Common myeloid progenitor, CD34-positive (primary cell): Measurements from ENCODE around the gene CRLF3.

ENCODE experiments used
- CTCF ChIA-PET: fragments of 350-600 bp; sonication (Branson Sonifier 250); formaldehyde crosslinking; loops from one replicate; lab custom pipeline; 2021; ENCODE audit warnings: antibody characterized with exemption; lab: Charles Lee
- POLR2A ChIA-PET: fragments of 350-600 bp; sonication (Branson Sonifier 250); formaldehyde crosslinking; loops from one replicate; lab custom pipeline; 2021; ENCODE audit warnings: antibody characterized with exemption; lab: Charles Lee
- DNase-seq, 3 donors: peaks; one replicate each; pipeline versions ENCODE4 v3.0.0 to v3.0.0-alpha.2; 2013
- H3K27ac ChIP-seq, 2 experiments: 1 replicate in 1 of 2; 2 replicates in 1 of 2; pipeline ENCODE4 v1.7.0; 2013; ENCODE audit warnings: inconsistent platforms in 2 of 2, low read length in 2 of 2, mild to moderate bottlenecking in 2 of 2, low read depth in 1 of 2, moderate library complexity in 1 of 2; ENCODE audit not compliant: severe bottlenecking in 2 of 2, insufficient read depth in 1 of 2, poor library complexity in 1 of 2
- H3K27me3 ChIP-seq, 5 experiments: replicated peaks in 2 of 5; 1 replicate in 3 of 5; 2 replicates in 2 of 5; pipeline versions ENCODE4 v1.6.1 to v1.7.0; 2013; ENCODE audit warnings: low read length in 4 of 5, mild to moderate bottlenecking in 2 of 5, moderate library complexity in 2 of 5, inconsistent platforms in 1 of 5; ENCODE audit not compliant: insufficient read depth in 5 of 5, control insufficient read depth in 4 of 5
- H3K36me3 ChIP-seq, 4 experiments: 1 replicate in 2 of 4; 2 replicates in 2 of 4; pipeline versions ENCODE4 v1.6.1 to v1.7.0; 2013; ENCODE audit warnings: low read length in 3 of 4, control low read depth in 1 of 4, mild to moderate bottlenecking in 1 of 4; ENCODE audit not compliant: control insufficient read depth in 4 of 4, insufficient read depth in 4 of 4
- H3K4me1 ChIP-seq, 4 experiments: 1 replicate in 3 of 4; 2 replicates in 1 of 4; pipeline versions ENCODE4 v1.6.1 to v1.7.1; 2013; ENCODE audit warnings: low read length in 3 of 4, mild to moderate bottlenecking in 3 of 4, control low read depth in 1 of 4, inconsistent platforms in 1 of 4, moderate library complexity in 1 of 4; ENCODE audit not compliant: control insufficient read depth in 4 of 4, insufficient read depth in 4 of 4; ENCODE audit errors: control extremely low read depth in 1 of 4
- H3K4me3 ChIP-seq, 7 experiments: 1 replicate in 4 of 7; 2 replicates in 3 of 7; pipeline versions ENCODE4 v1.5.1 to v1.7.0; 2013; ENCODE audit warnings: mild to moderate bottlenecking in 7 of 7, low read length in 6 of 7, moderate library complexity in 6 of 7, inconsistent platforms in 2 of 7, low read depth in 2 of 7, control low read depth in 1 of 7; ENCODE audit not compliant: insufficient read depth in 4 of 7, control insufficient read depth in 1 of 7; ENCODE audit errors: extremely low read depth in 1 of 7
- H3K9me3 ChIP-seq, 5 experiments: 1 replicate in 4 of 5; 2 replicates in 1 of 5; pipeline versions ENCODE4 v1.6.1 to v1.7.1; 2013; ENCODE audit warnings: low read length in 4 of 5, mild to moderate bottlenecking in 2 of 5, inconsistent platforms in 1 of 5, low read depth in 1 of 5, moderate library complexity in 1 of 5; ENCODE audit not compliant: control insufficient read depth in 4 of 5, insufficient read depth in 2 of 5; ENCODE audit errors: control extremely low read depth in 1 of 5
- WGBS: methylation state at CpG from one replicate; pipeline ENCODE4 v1.1.5; 2013; ENCODE audit not compliant: insufficient coverage; 5-methylcytosine and 5-hydroxymethylcytosine counted together

Gene CRLF3

GRCh38 chr17:30840771-30841170, 16.3 kb upstream of the CRLF3 start:
- peak overlapping the region in 4 of 7 experiments; percentile 30 to 60 (median 51) for H3K4me3 ChIP-seq
- H3K4me1 ChIP-seq = no peaks in the 10 kb centered on the region
- DNase-seq = peak in 2 of 3 donors; percentile 60 to 65
- H3K27me3 ChIP-seq = no peaks in the 10 kb centered on the region
- H3K27ac ChIP-seq = peak overlapping the region in 1 of 2 experiments; percentile 25
- H3K36me3 ChIP-seq = peaks cover 9 to 65% (median 18%) of the 10 kb centered on the region in 4 experiments
- CTCF ChIA-PET = interaction anchor here (0.7 to 1.3 kb wide), 2 partner anchors 14 to 322 kb away, joined by 3 to 6 read pairs; no protein-coding TSS in a partner anchor
- POLR2A ChIA-PET = interaction anchor here (0.6 kb wide), 1 partner anchor 441 kb away, joined by 3 read pairs; no protein-coding TSS in a partner anchor
- no peaks in the 10 kb centered on the region for H3K9me3 ChIP-seq
- 94% methylated on average over 7 of the region's 7 CpGs for WGBS

DNA sequence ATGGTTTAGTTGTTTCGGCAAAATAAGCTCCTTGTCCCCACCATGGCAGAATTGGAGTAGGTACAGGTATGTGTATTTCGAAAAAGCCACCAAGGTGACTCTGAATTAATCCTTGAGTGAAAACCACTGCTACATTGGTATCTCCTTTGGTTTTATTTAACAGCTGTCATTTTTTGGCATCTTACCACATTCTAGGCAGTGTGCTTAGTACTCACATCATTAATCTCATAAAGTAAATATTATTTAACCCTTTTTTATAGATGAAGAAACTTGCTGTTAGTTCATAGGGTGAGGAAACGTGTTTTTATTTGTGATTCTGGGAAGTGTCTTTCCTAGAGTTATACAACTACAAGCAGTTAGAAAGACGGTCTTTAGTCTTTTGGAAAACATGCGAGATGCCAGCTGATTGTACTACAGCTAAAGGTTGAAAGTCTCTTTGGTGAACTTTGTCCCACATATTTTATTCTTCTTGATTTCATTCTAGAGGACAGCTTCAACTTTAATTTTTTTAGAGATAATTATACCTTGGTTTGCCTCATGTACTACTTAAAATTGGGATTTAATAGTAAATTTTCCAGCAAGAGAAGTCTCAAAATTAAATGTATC, 13.8 kb upstream of the CRLF3 start:
- peaks cover 0 to 3% (median 1%) of the 10 kb centered on the region in 4 experiments for H3K4me1 ChIP-seq
- POLR2A ChIA-PET = interaction anchor here (0.6 kb wide), 1 partner anchor 10 kb away, joined by 4 read pairs; no protein-coding TSS in a partner anchor
- no peak overlapping the region for H3K27ac ChIP-seq
- H3K4me3 ChIP-seq = no peak overlapping the region
- no peaks in the 10 kb centered on the region for H3K9me3 ChIP-seq
- no peak for DNase-seq
- CTCF ChIA-PET = interaction anchor here (0.7 to 1.3 kb wide), 5 partner anchors 11 to 366 kb away, joined by 3 to 5 read pairs (median 3); no protein-coding TSS in a partner anchor
- H3K27me3 ChIP-seq = no peaks in the 10 kb centered on the region
- peaks cover 10 to 68% (median 12%) of the 10 kb centered on the region in 4 experiments for H3K36me3 ChIP-seq
- 100% methylated on average over 1 of the region's 5 CpGs for WGBS

DNA sequence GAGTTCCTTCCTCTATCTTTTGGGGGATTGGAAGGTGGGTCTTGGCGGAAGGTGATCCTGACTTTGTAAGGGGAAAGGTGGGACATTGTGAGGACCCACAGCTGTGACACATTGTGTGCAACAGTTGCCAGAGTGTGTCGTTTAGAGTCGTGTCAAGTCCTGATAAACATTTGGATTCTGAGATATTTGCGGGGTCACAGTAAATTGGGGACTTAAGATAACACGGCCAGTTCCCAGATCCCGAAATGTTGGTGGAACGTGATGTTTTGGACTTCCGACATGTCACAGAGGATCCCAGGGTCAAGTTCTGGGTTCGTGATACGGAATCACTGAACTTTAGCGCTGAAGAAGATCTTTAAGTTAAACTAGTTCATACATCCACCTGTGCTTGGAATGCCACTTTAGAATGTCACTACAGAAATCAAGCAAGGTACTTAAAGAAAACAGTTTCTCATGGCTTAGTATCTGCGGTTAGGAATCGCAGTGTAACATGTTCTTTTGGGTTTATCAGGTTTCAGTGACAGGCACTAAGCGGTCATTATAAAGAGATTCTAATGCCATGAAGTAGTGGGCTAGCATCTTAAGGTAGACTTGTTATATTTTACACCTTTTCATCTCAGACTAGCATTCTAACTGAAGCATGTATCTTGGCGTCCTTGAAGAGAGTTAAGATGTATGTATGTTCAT, 8.1 kb upstream of the CRLF3 start:
- Histone ChIP-seq H3K9me3 (no peaks in the 10 kb centered on the region), H3K27me3 (no peaks in the 10 kb centered on the region), H3K36me3 (peaks cover 2 to 30% (median 4%) of the 10 kb centered on the region in 4 experiments), H3K4me1 (peaks cover 4 to 23% (median 20%) of the 10 kb centered on the region in 4 experiments), H3K4me3 (peak overlapping the region; percentile 66 to 100 (median 99)), H3K27ac (peak overlapping the region; percentile 64 to 84)
- CTCF ChIA-PET = interaction anchor here (1.2 kb wide), 1 partner anchor 8 kb away, joined by 3 read pairs; the partner anchor contains the start of gene CRLF3
- POLR2A ChIA-PET = no interaction called here
- no peak for DNase-seq
- WGBS = 2% methylated on average over 11 of the region's 15 CpGs

GRCh38 chr17:30831663-30832437, 7.4 kb upstream of the CRLF3 start, which contains the start of gene ATAD5:
ATAD5 (plus strand) TSS chr17:30831966; CDS start chr17:30832348, 382 bp downstream.
- peak within 1 kb of the TSS; percentile 64 to 84 for H3K27ac ChIP-seq
- WGBS = 0% methylated on average over 51 of the region's 59 CpGs
- peak within 1 kb of the TSS; percentile 66 to 100 (median 99) for H3K4me3 ChIP-seq
- no peaks in the 10 kb centered on the region for H3K9me3 ChIP-seq
- ChIA-PET POLR2A (no interaction called here), CTCF (interaction anchor here (3.7 kb wide), 1 partner anchor 23 kb away, joined by 9 read pairs; no protein-coding TSS in a partner anchor)
- peak; percentile 89 to 94 (median 94) for DNase-seq
- H3K27me3 ChIP-seq = no peaks in the 10 kb centered on the region
- peaks cover 4 to 23% (median 20%) of the 10 kb centered on the region in 4 experiments for H3K4me1 ChIP-seq
- H3K36me3 ChIP-seq = peaks cover 0 to 24% (median 1%) of the 10 kb centered on the region in 4 experiments

- H3K27ac ChIP-seq = peak overlapping the region; percentile 64 to 84
- CTCF ChIA-PET = interaction anchor here (1.1 to 3.7 kb wide), 2 partner anchors 23 to 25 kb away, joined by 4 to 9 read pairs; no protein-coding TSS in a partner anchor
- 35% methylated on average over 9 of the region's 13 CpGs for WGBS
Measured at GRCh38 chr17:30831257-30831656, 6.8 kb upstream of the CRLF3 start.

DNA sequence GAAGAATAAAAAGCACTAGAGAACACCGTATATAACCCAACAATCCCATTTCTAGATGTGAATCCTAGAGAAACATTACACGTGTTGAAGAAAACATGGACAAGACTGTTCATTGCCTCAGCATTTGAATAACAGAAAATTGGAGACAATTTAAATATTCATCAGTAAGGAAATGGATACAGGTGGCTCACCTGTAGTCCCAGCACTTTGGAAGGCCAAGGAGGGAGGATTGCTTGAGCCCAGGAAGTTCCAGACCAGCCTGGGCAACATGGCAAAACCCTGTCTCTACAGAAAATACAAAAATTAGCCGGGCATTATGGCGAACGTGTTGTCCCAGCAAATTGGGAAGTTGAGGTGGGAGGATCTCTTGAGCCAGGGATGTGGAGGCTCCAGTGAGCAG, 4.5 kb upstream of the CRLF3 start:
- POLR2A ChIA-PET = no interaction called here
- CTCF ChIA-PET = interaction anchor here (3.7 kb wide), 1 partner anchor 20 kb away, joined by 9 read pairs; no protein-coding TSS in a partner anchor
- Histone ChIP-seq H3K4me1 (peaks cover 4 to 32% (median 29%) of the 10 kb centered on the region in 4 experiments), H3K27ac (no peak overlapping the region), H3K9me3 (no peaks in the 10 kb centered on the region), H3K36me3 (no peaks in the 10 kb centered on the region), H3K27me3 (no peaks in the 10 kb centered on the region), H3K4me3 (no peak overlapping the region)
- WGBS = 90% methylated on average over 3 of the region's 5 CpGs
- DNase-seq = no peak

More at GRCh38 chr17:30831257-30831656, 6.8 kb upstream of the CRLF3 start:
- DNase-seq = peak in 1 of 3 donors; percentile 29
- POLR2A ChIA-PET = no interaction called here
- no peaks in the 10 kb centered on the region for H3K9me3 ChIP-seq
- no peaks in the 10 kb centered on the region for H3K27me3 ChIP-seq
- peak overlapping the region in 6 of 7 experiments; percentile 66 to 100 (median 98) for H3K4me3 ChIP-seq
- H3K4me1 ChIP-seq = peaks cover 4 to 23% (median 20%) of the 10 kb centered on the region in 4 experiments
- peaks cover 0 to 19% (median 1%) of the 10 kb centered on the region in 4 experiments for H3K36me3 ChIP-seq
